GM10847 (cell line): ENCODE data around the gene FAM117B.

Experiments used
- POLR2A ChIP-seq: IDR thresholded peaks from 2 replicates; pipeline ENCODE4 v1.6.1; 2011; ENCODE audit not compliant: insufficient read length; ENCODE audit errors: extremely low read depth

Gene FAM117B

DNA sequence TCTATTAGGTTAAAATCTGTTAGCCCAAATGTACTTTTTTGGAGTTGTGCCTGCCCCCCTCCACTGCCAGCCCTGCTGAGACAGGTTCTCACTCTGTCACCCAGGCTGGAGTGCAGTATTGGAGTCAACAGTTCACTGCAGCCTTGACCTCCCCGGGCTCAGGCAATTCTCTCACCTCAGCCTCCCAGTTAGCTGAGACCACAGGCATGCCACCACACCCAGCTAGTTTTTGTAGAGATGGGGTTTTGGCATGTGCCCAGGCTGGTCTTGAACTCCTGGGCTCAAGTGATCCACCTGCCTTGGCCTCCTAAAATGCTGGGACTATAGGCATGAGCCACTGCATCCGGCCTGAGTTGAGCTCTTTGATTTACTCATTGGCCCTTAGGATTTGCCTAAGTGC lies 126.1 kb downstream of the FAM117B start:
- TF ChIP-seq POLR2A, result no peak

GRCh38 chr2:202762556-202762955 lies 127.8 kb downstream of the FAM117B start:
- no peak for TF ChIP-seq POLR2A

DNA sequence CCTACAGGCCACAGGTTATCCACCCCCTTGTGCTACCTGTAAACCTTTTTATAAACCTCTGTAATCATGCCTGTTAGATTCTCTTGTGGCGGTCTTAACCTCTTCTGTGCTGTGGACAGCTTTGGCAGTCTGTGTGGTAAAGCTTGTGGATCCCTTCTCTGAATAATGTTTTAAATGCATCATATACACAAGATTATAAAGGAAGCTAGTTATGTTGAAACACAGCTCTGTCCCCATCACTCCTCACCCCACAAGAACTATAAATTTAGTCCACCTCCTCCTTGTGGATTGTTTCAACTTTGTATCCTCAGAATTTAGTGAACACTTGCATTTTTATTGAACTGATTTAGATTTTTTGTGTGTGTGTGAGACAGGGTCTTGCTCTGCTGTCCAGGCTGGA lies 129.1 kb downstream of the FAM117B start:
- no peak for TF ChIP-seq POLR2A

- no peak for TF ChIP-seq POLR2A
Measured at GRCh38 chr2:202764991-202765390, 130.2 kb downstream of the FAM117B start.

DNA sequence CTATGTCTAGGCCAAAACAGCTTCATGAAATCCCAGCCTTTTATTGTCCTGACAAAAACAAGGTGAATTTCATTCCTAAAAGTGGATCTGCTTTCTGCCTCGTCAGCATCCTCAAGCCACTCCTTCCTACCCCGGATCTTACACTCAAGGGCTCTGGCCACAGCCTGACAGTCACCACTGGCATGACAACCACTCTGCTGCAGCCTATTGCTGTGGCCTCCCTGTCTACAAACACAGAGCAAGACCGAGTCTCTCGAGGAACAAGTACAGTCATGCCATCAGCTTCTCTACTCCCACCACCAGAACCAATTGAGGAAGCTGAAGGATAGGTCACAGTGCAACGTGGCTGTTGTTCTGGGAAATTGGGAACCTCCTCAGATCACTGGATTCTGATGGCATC lies 130.7 kb downstream of the FAM117B start:
- no peak for TF ChIP-seq POLR2A

- TF ChIP-seq POLR2A, result no peak
Measured at GRCh38 chr2:202768273-202768672, 133.5 kb downstream of the FAM117B start.

- no peak for TF ChIP-seq POLR2A
Measured at GRCh38 chr2:202769201-202769600, 134.4 kb downstream of the FAM117B start.

DNA sequence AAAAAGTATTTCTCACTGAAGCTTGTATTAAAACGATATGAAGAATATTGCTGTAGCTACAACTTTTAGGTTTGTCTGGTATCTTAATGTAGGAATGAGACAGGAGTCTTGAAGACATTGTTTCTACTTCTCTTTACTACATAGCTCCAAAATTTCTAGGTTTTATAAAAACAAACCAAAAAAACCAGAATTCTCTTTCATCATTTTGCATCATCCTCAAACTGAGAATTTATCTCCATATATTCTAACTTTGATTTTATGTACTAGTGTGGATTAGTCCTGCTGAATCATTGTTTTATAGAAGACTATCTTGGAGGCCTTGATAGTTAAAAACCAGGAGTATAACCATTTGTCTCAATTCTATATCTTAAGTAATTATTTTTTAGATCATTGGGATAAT lies 136.6 kb downstream of the FAM117B start:
- no peak for TF ChIP-seq POLR2A

GRCh38 chr2:202771741-202772460 lies 137.1 kb downstream of the FAM117B start:
- TF ChIP-seq POLR2A, result no peak

DNA sequence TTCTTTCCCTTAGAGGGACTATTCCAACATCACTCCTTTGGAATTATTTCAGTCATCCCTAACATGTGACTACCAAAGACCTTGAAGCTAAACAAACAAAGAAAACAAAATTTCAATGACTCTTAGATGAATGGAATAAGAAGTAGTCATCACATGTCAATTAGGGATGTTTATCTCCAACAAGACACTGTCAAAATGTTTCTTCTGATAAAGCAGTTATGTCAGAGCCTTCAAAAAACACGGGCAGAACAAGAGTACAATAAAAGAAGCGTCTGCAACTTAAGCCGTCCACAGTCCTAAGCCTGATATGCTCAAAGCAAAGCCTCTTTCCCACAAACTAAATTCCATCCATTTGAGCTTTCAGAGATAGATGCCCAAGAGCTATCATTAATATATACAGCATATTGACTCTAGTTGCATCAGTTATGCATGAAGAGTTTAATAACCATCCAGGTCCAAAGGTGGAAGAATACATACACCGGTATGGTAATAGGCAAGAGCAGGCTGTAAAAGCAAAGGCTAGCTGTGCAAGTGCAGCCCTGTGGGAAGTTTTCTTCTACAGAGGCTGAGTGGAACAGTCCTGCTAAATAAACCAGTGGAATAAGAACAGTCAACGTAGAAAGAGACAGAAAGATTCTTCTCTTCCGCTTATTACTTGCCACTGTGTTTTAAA lies 138.7 kb downstream of the FAM117B start:
- TF ChIP-seq POLR2A, result no peak

GRCh38 chr2:202774104-202774503 lies 139.3 kb downstream of the FAM117B start:
- TF ChIP-seq POLR2A, result no peak

DNA sequence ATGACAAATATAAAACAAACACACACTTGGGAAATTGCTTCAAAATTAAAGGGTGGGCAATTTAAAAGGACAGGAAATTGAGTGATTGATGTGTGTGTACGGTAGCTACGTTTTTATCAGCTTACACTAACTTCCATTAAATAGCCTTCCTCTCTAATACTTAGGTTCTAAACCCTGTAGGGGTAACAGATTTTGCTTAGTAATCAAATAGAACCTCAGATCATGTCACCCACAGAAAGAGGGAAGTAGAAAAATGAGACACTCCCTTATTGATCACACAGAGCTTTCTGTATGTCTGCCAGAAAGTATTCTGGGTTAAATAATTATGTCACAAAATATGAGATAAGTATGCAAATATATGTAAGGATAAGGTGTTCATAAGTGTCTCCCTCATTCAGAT lies 143.4 kb downstream of the FAM117B start:
- no peak for TF ChIP-seq POLR2A

- no peak for TF ChIP-seq POLR2A
Measured at GRCh38 chr2:202780514-202781021, 145.8 kb downstream of the FAM117B start.

GRCh38 chr2:202782940-202783558 lies 148.3 kb downstream of the FAM117B start:
- no peak for TF ChIP-seq POLR2A

GRCh38 chr2:202786842-202787241 lies 152.1 kb downstream of the FAM117B start:
- no peak for TF ChIP-seq POLR2A

- TF ChIP-seq POLR2A, result no peak
Measured at GRCh38 chr2:202790676-202791075, 155.9 kb downstream of the FAM117B start.
